GM23338 (cell line): Measurements from ENCODE around the gene GSC2. TPM values are rescaled to one million over a fixed set of nuclear protein-coding genes. Genes with fewer than 3 reads are reported as not detected.

ENCODE experiments used
- ATAC-seq: fragments of 200-7000 bp; cut with Tn5 transposase; 3 replicates; pipeline ENCODE4 v1.9.1; 2020
- DNase-seq: peaks from one replicate; pipeline ENCODE4 v3.0.0-alpha.2; 2015; ENCODE audit warnings: low spot score
- H2AFZ ChIP-seq: fragments of 200-600 bp; sonication (generic); 2 replicates; pipeline ENCODE4 v1.8.0; 2016; ENCODE audit warnings: antibody characterized with exemption, mild to moderate bottlenecking, moderate library complexity
- H3F3A ChIP-seq: fragments of 200-600 bp; sonication (generic); replicated peaks from 2 replicates; pipeline ENCODE4 v1.8.0; 2017; ENCODE audit warnings: antibody characterized with exemption, mixed run types, low read depth
- H3K27ac ChIP-seq: fragments of 200-600 bp; sonication (generic); 2 replicates; pipeline ENCODE4 v1.6.1; 2016; ENCODE audit warnings: low read depth
- H3K27me3 ChIP-seq: fragments of 200-600 bp; sonication (generic); 2 replicates; pipeline ENCODE4 v1.8.0; 2016; ENCODE audit warnings: mild to moderate bottlenecking, mixed run types, moderate library complexity; ENCODE audit not compliant: insufficient read depth
- H3K36me3 ChIP-seq: fragments of 200-600 bp; sonication (generic); 2 replicates; pipeline ENCODE4 v1.8.0; 2016; ENCODE audit warnings: mild to moderate bottlenecking; ENCODE audit not compliant: insufficient read depth
- H3K4me1 ChIP-seq: fragments of 200-600 bp; sonication (generic); 2 replicates; pipeline ENCODE4 v1.8.0; 2016; ENCODE audit warnings: mild to moderate bottlenecking, moderate library complexity; ENCODE audit not compliant: insufficient read depth
- H3K4me2 ChIP-seq: fragments of 200-600 bp; sonication (generic); 2 replicates; pipeline ENCODE4 v1.7.1; 2017; ENCODE audit warnings: mixed run types
- H3K4me3 ChIP-seq: fragments of 200-600 bp; sonication (generic); 2 replicates; pipeline ENCODE4 v1.6.1; 2016; ENCODE audit warnings: mixed run types
- H3K79me2 ChIP-seq: fragments of 200-600 bp; sonication (generic); replicated peaks from 2 replicates; pipeline ENCODE4 v1.8.0; 2017; ENCODE audit warnings: mild to moderate bottlenecking; ENCODE audit not compliant: insufficient read depth
- H3K9me2 ChIP-seq: fragments of 200-600 bp; sonication (generic); 2 replicates; pipeline ENCODE4 v1.8.0; 2017; ENCODE audit not compliant: insufficient read depth
- H4K20me1 ChIP-seq: fragments of 200-600 bp; sonication (generic); replicated peaks from 2 replicates; pipeline ENCODE4 v1.8.0; 2017; ENCODE audit warnings: mild to moderate bottlenecking; ENCODE audit not compliant: insufficient read depth
- H3K27ac Mint-ChIP-seq: 2 replicates; pipeline ENCODE4 v1.8.0; 2020; ENCODE audit warnings: inconsistent platforms, mild to moderate bottlenecking, moderate library complexity, mixed read lengths
- H3K27me3 Mint-ChIP-seq: 3 replicates; pipeline ENCODE4 v1.8.0; 2022; ENCODE audit warnings: low read depth, mild to moderate bottlenecking, moderate library complexity, mixed read lengths, inconsistent platforms; ENCODE audit not compliant: insufficient read depth, poor library complexity
- H3K36me3 Mint-ChIP-seq: 3 replicates; pipeline ENCODE4 v1.8.0; 2021; ENCODE audit warnings: low read depth, mild to moderate bottlenecking, inconsistent platforms, moderate library complexity, mixed read lengths
- H3K4me1 Mint-ChIP-seq: 3 replicates; pipeline ENCODE4 v1.8.0; 2020; ENCODE audit warnings: mild to moderate bottlenecking, inconsistent platforms, mixed read lengths
- H3K4me3 Mint-ChIP-seq: 3 replicates; pipeline ENCODE4 v1.8.0; 2021; ENCODE audit warnings: moderate library complexity, mild to moderate bottlenecking, inconsistent platforms, mixed read lengths
- H3K9me3 Mint-ChIP-seq: 3 replicates; pipeline ENCODE4 v1.8.0; 2020; ENCODE audit warnings: moderate library complexity, mild to moderate bottlenecking, inconsistent platforms, mixed read lengths
- CREB1 ChIP-seq: fragments of 250-450 bp; sonication (Bioruptor Pico); IDR thresholded peaks from 2 replicates; pipeline ENCODE4 v1.5.0; 2020; ENCODE audit warnings: low read depth, mild to moderate bottlenecking, moderate library complexity
- CTCF ChIP-seq, 2 experiments: fragments of 200-600 bp in 1 of 2; sonication (generic) in 1 of 2; conservative IDR thresholded peaks; 2 replicates each; pipeline versions ENCODE4 v1.5.1 to v1.6.1; 2016 to 2017; ENCODE audit warnings: antibody characterized with exemption in 2 of 2, low read depth in 2 of 2, mild to moderate bottlenecking in 2 of 2, moderate library complexity in 1 of 2
- EZH2phosphoT487 ChIP-seq: fragments of 200-600 bp; sonication (generic); IDR thresholded peaks from one replicate; pipeline ENCODE4 v1.8.1; 2018; ENCODE audit warnings: antibody characterized with exemption; ENCODE audit not compliant: unreplicated experiment
- JUNB ChIP-seq: IDR thresholded peaks from one replicate; pipeline ENCODE4 v1.6.1; 2016; ENCODE audit warnings: antibody characterized with exemption; ENCODE audit not compliant: unreplicated experiment
- NANOG ChIP-seq: IDR thresholded peaks from 2 replicates; pipeline ENCODE4 v1.6.1; 2016; ENCODE audit warnings: antibody characterized with exemption, borderline replicate concordance
- POLR2AphosphoS5 ChIP-seq: IDR thresholded peaks from 2 replicates; pipeline ENCODE4 v1.6.1; 2016; ENCODE audit warnings: antibody characterized with exemption, low read depth
- STAT1 ChIP-seq: IDR thresholded peaks from one replicate; pipeline ENCODE4 v1.6.1; 2016; ENCODE audit warnings: antibody characterized with exemption; ENCODE audit not compliant: unreplicated experiment
- ZNF114 ChIP-seq: fragments of 250-450 bp; sonication (Bioruptor Pico); IDR thresholded peaks from 2 replicates; pipeline ENCODE4 v1.5.0; 2020; ENCODE audit warnings: mild to moderate bottlenecking, moderate library complexity
- ZNF331 ChIP-seq: fragments of 250-450 bp; sonication (Bioruptor Pico); IDR thresholded peaks from 2 replicates; pipeline ENCODE4 v1.5.0; 2020; ENCODE audit warnings: low read depth, mild to moderate bottlenecking, moderate library complexity
- ZNF462 ChIP-seq: fragments of 250-450 bp; sonication (Bioruptor Pico); IDR thresholded peaks from 2 replicates; pipeline ENCODE4 v1.5.0; 2020; ENCODE audit warnings: mild to moderate bottlenecking, moderate library complexity
- polyA plus RNA-seq: library from polyadenylated mRNA; unstranded; fragments of >200 nt; fragmentation: Nextera tagmentation; extraction: Ambion mirVana; gene quantifications from 2 replicates; pipeline ENCODE4 v1.2.1, GENCODE V29; 2016
- total RNA-seq: library from RNA; depleted of rRNA; stranded (reverse); fragments of >200 nt; shearing (Covaris generic); gene quantifications from 2 replicates; pipeline ENCODE4 v1.2.3, GENCODE V29; 2014
- TF ChIP-seq, protein P1 (sequence below): IDR thresholded peaks from 2 replicates; pipeline ENCODE4 v1.6.1; 2016; ENCODE audit warnings: antibody characterized with exemption

GSC2 gene
- total and polyA plus RNA-seq, 2 experiments from 2014 or later = not detected

DNA sequence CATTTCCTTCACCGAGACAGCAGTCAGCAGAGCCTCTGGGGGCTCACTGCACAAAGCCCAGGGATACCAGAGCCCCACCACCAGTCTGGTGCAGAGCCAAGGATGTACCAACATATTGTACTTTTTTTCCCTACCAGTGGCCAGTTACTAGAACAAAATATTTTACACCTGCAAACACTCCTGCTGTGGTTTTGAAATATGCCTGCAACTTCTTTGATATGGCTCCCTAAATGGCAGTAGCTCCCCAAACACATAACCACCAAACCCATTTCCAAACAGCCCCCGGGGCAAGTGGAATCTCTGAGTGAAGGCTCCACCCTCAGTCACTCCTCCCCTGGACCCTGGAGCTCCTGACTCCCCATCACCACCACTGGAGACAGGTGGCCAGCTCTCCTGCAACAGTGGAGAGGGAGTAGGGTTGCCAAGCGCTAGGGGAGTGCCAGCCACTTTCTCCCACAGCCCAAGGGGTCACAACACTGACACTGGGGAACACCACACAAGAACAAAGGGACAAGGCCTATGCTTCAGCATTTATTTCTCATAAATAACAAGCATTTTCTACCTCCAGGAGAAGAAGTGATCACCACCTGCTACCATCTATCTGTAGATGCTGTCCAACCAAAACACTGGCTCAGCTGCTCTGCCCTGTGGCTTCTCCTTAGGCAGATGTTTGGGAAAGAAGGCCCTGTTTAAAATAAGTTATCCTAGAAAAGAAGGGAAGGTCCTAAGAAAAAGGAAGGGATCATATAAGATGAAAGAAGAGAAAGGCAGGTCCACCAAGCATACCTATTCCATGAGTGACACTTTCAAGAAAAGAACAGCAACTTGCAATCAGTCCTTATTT, 43.0 kb downstream of the GSC2 start:
- Histone ChIP-seq H3F3A (no peaks in the 10 kb centered on the region), H3K36me3 (no peaks in the 10 kb centered on the region), H3K9me2 (no peaks in the 10 kb centered on the region), H3K4me3 (no peak overlapping the region), H3K79me2 (peaks cover 100% of the 10 kb centered on the region), H4K20me1 (peaks cover 75% of the 10 kb centered on the region), H3K27ac (no peak overlapping the region), H2AFZ (no peak overlapping the region), H3K4me2 (no peak overlapping the region), H3K27me3 (no peaks in the 10 kb centered on the region), H3K4me1 (peaks cover 27% of the 10 kb centered on the region)
- peaks cover 5% of the 10 kb centered on the region for H3K27me3 Mint-ChIP-seq
- TF ChIP-seq ZNF114 (CRISPR knock-in tag) = no peak
- no peak for TF ChIP-seq EZH2phosphoT487
- TF ChIP-seq CREB1 (CRISPR knock-in tag) = no peak
- no peak for TF ChIP-seq CTCF (conservative IDR thresholded peaks at IDR 0.05; ENCODE audit: low read depth in 2 of 2)
- no peak for TF ChIP-seq JUNB
- no peak for TF ChIP-seq NANOG
- no peak for TF ChIP-seq POLR2AphosphoS5
- no peak for TF ChIP-seq ZNF462
- TF ChIP-seq STAT1 = no peak
- no peak for TF ChIP-seq ZNF331 (CRISPR knock-in tag)
- TF ChIP-seq, protein P1, sequence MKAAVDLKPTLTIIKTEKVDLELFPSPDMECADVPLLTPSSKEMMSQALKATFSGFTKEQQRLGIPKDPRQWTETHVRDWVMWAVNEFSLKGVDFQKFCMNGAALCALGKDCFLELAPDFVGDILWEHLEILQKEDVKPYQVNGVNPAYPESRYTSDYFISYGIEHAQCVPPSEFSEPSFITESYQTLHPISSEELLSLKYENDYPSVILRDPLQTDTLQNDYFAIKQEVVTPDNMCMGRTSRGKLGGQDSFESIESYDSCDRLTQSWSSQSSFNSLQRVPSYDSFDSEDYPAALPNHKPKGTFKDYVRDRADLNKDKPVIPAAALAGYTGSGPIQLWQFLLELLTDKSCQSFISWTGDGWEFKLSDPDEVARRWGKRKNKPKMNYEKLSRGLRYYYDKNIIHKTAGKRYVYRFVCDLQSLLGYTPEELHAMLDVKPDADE = no peak
- DNase-seq (no peak), ATAC-seq (no peak)
- H3K4me1 Mint-ChIP-seq = peaks cover 27% of the 10 kb centered on the region
- no peak overlapping the region; the same call in 1 of the 2 replicates for H3K27ac Mint-ChIP-seq
- no peaks in the 10 kb centered on the region; the same call in 2 of the 3 replicates for H3K9me3 Mint-ChIP-seq
- no peak overlapping the region for H3K4me3 Mint-ChIP-seq
- H3K36me3 Mint-ChIP-seq = no peaks in the 10 kb centered on the region
